Mammary epithelial cell (primary cell): Measurements from ENCODE around the gene CST9.

Source experiments
- CTCF ChIP-seq, 2 donors: IDR thresholded peaks in 1 of 2; conservative IDR thresholded peaks in 1 of 2; 2 replicates each; pipeline ENCODE4 v1.5.1; 2011 to 2012; ENCODE audit warnings: inconsistent platforms in 2 of 2, low read length in 2 of 2, mild to moderate bottlenecking in 2 of 2, control low read depth in 1 of 2, low read depth in 1 of 2; ENCODE audit not compliant: insufficient read depth in 1 of 2; ENCODE audit errors: extremely low read depth in 1 of 2
- EZH2 ChIP-seq: IDR thresholded peaks from 2 replicates; pipeline ENCODE4 v1.6.1; 2012; ENCODE audit warnings: low read length, inconsistent platforms, borderline replicate concordance

GRCh38 chr20:23652926-23653325 lies 47.2 kb upstream of the CST9 start:
- TF ChIP-seq EZH2 (no peak), CTCF (conservative IDR thresholded peaks at IDR 0.05 in 1 of 2, IDR thresholded peaks at IDR 0.05 in 1 of 2; ENCODE audit: extremely low read depth in 1 of 2, insufficient read depth in 1 of 2, low read depth in 1 of 2, low read length in 2 of 2) (no peak)
